B cell (primary cell): ENCODE measurements around the gene ADIG.

ENCODE experiments used
- EZH2 ChIP-seq: IDR thresholded peaks from 2 replicates; pipeline ENCODE4 v1.6.1; 2012; ENCODE audit warnings: borderline replicate concordance, low read depth, mild to moderate bottlenecking, moderate library complexity, low read length; ENCODE audit not compliant: insufficient read depth, poor library complexity, severe bottlenecking
- TF ChIP-seq, protein P1 (sequence below): fragments of 200-600 bp; IDR thresholded peaks from one replicate; pipeline ENCODE4 v1.8.0; 2022; ENCODE audit warnings: antibody characterized with exemption, mild to moderate bottlenecking

- TF ChIP-seq, protein P1, sequence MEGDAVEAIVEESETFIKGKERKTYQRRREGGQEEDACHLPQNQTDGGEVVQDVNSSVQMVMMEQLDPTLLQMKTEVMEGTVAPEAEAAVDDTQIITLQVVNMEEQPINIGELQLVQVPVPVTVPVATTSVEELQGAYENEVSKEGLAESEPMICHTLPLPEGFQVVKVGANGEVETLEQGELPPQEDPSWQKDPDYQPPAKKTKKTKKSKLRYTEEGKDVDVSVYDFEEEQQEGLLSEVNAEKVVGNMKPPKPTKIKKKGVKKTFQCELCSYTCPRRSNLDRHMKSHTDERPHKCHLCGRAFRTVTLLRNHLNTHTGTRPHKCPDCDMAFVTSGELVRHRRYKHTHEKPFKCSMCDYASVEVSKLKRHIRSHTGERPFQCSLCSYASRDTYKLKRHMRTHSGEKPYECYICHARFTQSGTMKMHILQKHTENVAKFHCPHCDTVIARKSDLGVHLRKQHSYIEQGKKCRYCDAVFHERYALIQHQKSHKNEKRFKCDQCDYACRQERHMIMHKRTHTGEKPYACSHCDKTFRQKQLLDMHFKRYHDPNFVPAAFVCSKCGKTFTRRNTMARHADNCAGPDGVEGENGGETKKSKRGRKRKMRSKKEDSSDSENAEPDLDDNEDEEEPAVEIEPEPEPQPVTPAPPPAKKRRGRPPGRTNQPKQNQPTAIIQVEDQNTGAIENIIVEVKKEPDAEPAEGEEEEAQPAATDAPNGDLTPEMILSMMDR = no peak
- TF ChIP-seq EZH2 = no peak
These were observed 23.8 kb upstream of the ADIG start for GRCh38 chr20:38557174-38557573.
